Erythroblast (primary cell): ENCODE results near the gene TSHZ2.

Experiments
- GATA1 ChIP-seq: IDR thresholded peaks from 2 replicates; pipeline ENCODE4 v1.6.1; 2011; ENCODE audit warnings: low read depth, mild to moderate bottlenecking, control low read depth, low read length, moderate library complexity
- POLR2A ChIP-seq: IDR thresholded peaks from 2 replicates; pipeline ENCODE4 v1.6.1; 2011; ENCODE audit warnings: mild to moderate bottlenecking, low read length

DNA sequence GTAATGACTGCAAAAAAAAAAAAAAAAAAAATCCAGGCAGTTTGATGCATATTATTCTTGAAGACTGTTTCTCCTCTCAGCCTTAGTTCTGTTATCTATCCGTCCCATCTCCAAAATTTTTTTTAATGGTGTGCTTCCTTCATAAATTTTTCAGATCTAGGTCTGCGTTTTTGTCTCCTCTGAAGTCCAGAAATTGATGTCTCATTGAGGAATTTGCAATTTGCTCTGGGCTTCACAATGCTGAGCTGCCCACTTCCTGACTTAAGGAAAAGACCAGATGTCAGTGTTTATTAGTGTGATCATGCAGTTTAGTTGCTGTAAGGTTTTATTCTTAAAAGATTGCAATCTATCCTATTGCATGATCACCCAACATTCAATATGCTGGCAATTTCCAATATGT lies 323.9 kb downstream of the TSHZ2 start:
- TF ChIP-seq POLR2A = no peak
- no peak for TF ChIP-seq GATA1
